MG63 (cell line): ENCODE results near the gene UGDH. TPM values are rescaled to one million over a fixed set of nuclear protein-coding genes. Genes with fewer than 3 reads are reported as not detected.
A peak's percentile ranks its signal among the peaks of the same experiment; 100 is the strongest.
"Not testable (repeated sequence)": the region's sequence is repeated elsewhere in the genome, so short reads cannot be mapped to it uniquely, and the experiment has no call there.

Source experiments
- DNase-seq: peaks from one replicate; pipeline ENCODE4 v3.0.0-alpha.2; 2020
- H3K27me3 ChIP-seq: fragments of 250-450 bp; sonication (Bioruptor Pico); 2 replicates; pipeline ENCODE4 v1.5.1; 2020; ENCODE audit warnings: mild to moderate bottlenecking, moderate library complexity
- H3K36me3 ChIP-seq: fragments of 250-450 bp; sonication (Bioruptor Pico); 2 replicates; pipeline ENCODE4 v1.5.1; 2020; ENCODE audit warnings: mild to moderate bottlenecking, moderate library complexity
- H3K4me3 ChIP-seq: fragments of 250-450 bp; sonication (Bioruptor Pico); 2 replicates; pipeline ENCODE4 v1.5.1; 2020; ENCODE audit warnings: mild to moderate bottlenecking, moderate library complexity
- H3K9me3 ChIP-seq: fragments of 250-450 bp; sonication (Bioruptor Pico); 2 replicates; pipeline ENCODE4 v1.5.1; 2020; ENCODE audit warnings: mild to moderate bottlenecking, moderate library complexity
- total RNA-seq: library from RNA; depleted of rRNA; stranded (reverse); fragments of >200 nt; shearing (Covaris generic); gene quantifications from 2 replicates; pipeline ENCODE4 v1.2.3, GENCODE V29; 2014; ENCODE audit warnings: low replicate concordance; rRNA removed

The UGDH gene
- 62.1 and 72.0 TPM in 2 replicates for total RNA-seq

GRCh38 chr4:39527296-39528060 is at the start of gene UGDH:
TSS of gene UGDH (minus strand) at chr4:39527439. CDS start at chr4:39521512, 5,927 bp downstream.
- peaks cover 2% of the 10 kb centered on the region; the same call in 1 of the 2 replicates for H3K9me3 ChIP-seq
- DNase-seq = peak; percentile 96
- H3K27me3 ChIP-seq = no peaks in the 10 kb centered on the region
- H3K36me3 ChIP-seq = peaks cover 2% of the 10 kb centered on the region; the same call in 1 of the 2 replicates
- peak within 1 kb of the TSS; percentile 73 for H3K4me3 ChIP-seq

GRCh38 chr4:39574946-39575345 is 47.7 kb upstream of the UGDH start:
- no peaks in the 10 kb centered on the region for H3K27me3 ChIP-seq
- DNase-seq = no peak
- H3K4me3 ChIP-seq = no peak overlapping the region
- no peaks in the 10 kb centered on the region for H3K9me3 ChIP-seq
- H3K36me3 ChIP-seq = no peaks in the 10 kb centered on the region

- no peaks in the 10 kb centered on the region for H3K9me3 ChIP-seq
- DNase-seq = no peak
- H3K27me3 ChIP-seq = no peaks in the 10 kb centered on the region
- no peaks in the 10 kb centered on the region for H3K36me3 ChIP-seq
- no peak overlapping the region for H3K4me3 ChIP-seq
Measured at GRCh38 chr4:39571504-39571903, 44.3 kb upstream of the UGDH start.

- no peaks in the 10 kb centered on the region for H3K9me3 ChIP-seq
- H3K36me3 ChIP-seq = no peaks in the 10 kb centered on the region
- H3K27me3 ChIP-seq = no peaks in the 10 kb centered on the region
- H3K4me3 ChIP-seq = no peak overlapping the region
- no peak for DNase-seq
Measured at GRCh38 chr4:39571054-39571453, 43.8 kb upstream of the UGDH start.

- H3K4me3 ChIP-seq = no peak overlapping the region
- H3K9me3 ChIP-seq = no peaks in the 10 kb centered on the region
- DNase-seq = no peak
- no peaks in the 10 kb centered on the region for H3K36me3 ChIP-seq
- no peaks in the 10 kb centered on the region for H3K27me3 ChIP-seq
Measured at GRCh38 chr4:39569209-39569608, 42.0 kb upstream of the UGDH start.

- no peaks in the 10 kb centered on the region for H3K36me3 ChIP-seq
- no peak for DNase-seq
- H3K4me3 ChIP-seq = no peak overlapping the region
- no peaks in the 10 kb centered on the region for H3K9me3 ChIP-seq
- no peaks in the 10 kb centered on the region for H3K27me3 ChIP-seq
Measured at GRCh38 chr4:39568805-39569204, 41.6 kb upstream of the UGDH start.

GRCh38 chr4:39565878-39566600 is 38.8 kb upstream of the UGDH start:
- H3K27me3 ChIP-seq = no peaks in the 10 kb centered on the region
- H3K9me3 ChIP-seq = no peaks in the 10 kb centered on the region
- no peak overlapping the region for H3K4me3 ChIP-seq
- H3K36me3 ChIP-seq = no peaks in the 10 kb centered on the region
- no peak for DNase-seq

GRCh38 chr4:39563346-39563847 is 36.2 kb upstream of the UGDH start:
- H3K27me3 ChIP-seq = no peaks in the 10 kb centered on the region
- DNase-seq = no peak
- H3K9me3 ChIP-seq = no peaks in the 10 kb centered on the region
- no peaks in the 10 kb centered on the region for H3K36me3 ChIP-seq
- H3K4me3 ChIP-seq = no peak overlapping the region

GRCh38 chr4:39562792-39563191 is 35.6 kb upstream of the UGDH start:
- Histone ChIP-seq H3K27me3 (no peaks in the 10 kb centered on the region), H3K36me3 (no peaks in the 10 kb centered on the region), H3K9me3 (no peaks in the 10 kb centered on the region), H3K4me3 (no peak overlapping the region)
- no peak for DNase-seq

- DNase-seq = peak; percentile 35
- no peaks in the 10 kb centered on the region for H3K36me3 ChIP-seq
Measured at GRCh38 chr4:39559626-39560025, 32.4 kb upstream of the UGDH start.

GRCh38 chr4:39555472-39555871 is 28.2 kb upstream of the UGDH start:
- Histone ChIP-seq H3K27me3 (no peaks in the 10 kb centered on the region), H3K36me3 (no peaks in the 10 kb centered on the region)
- DNase-seq = no peak

More at GRCh38 chr4:39559626-39560025, 32.4 kb upstream of the UGDH start:
- no peak overlapping the region for H3K4me3 ChIP-seq
- H3K27me3 ChIP-seq = no peaks in the 10 kb centered on the region
- H3K9me3 ChIP-seq = no peaks in the 10 kb centered on the region

GRCh38 chr4:39548425-39549067 is 21.3 kb upstream of the UGDH start:
- H3K27me3 ChIP-seq = no peaks in the 10 kb centered on the region
- H3K9me3 ChIP-seq = no peaks in the 10 kb centered on the region
- DNase-seq = no peak
- no peak overlapping the region for H3K4me3 ChIP-seq
- no peaks in the 10 kb centered on the region for H3K36me3 ChIP-seq

More at GRCh38 chr4:39555472-39555871, 28.2 kb upstream of the UGDH start:
- H3K4me3 ChIP-seq = no peak overlapping the region
- no peaks in the 10 kb centered on the region for H3K9me3 ChIP-seq

- Histone ChIP-seq H3K36me3 (no peaks in the 10 kb centered on the region), H3K27me3 (no peaks in the 10 kb centered on the region), H3K4me3 (no peak overlapping the region), H3K9me3 (no peaks in the 10 kb centered on the region)
- no peak for DNase-seq
Measured at GRCh38 chr4:39544580-39545315, 17.5 kb upstream of the UGDH start.

- not testable (repeated sequence) for H3K9me3 ChIP-seq, H3K27me3 ChIP-seq, H3K36me3 ChIP-seq, DNase-seq, H3K4me3 ChIP-seq
Measured at GRCh38 chr4:39544080-39544479, 16.8 kb upstream of the UGDH start.

- Histone ChIP-seq H3K9me3 (peaks cover 8% of the 10 kb centered on the region; the same call in 1 of the 2 replicates), H3K4me3 (no peak overlapping the region), H3K36me3 (no peaks in the 10 kb centered on the region), H3K27me3 (no peaks in the 10 kb centered on the region)
- no peak for DNase-seq
Measured at GRCh38 chr4:39543034-39543433, 15.8 kb upstream of the UGDH start.

- no peak for DNase-seq
- Histone ChIP-seq H3K27me3 (no peaks in the 10 kb centered on the region), H3K36me3 (no peaks in the 10 kb centered on the region), H3K4me3 (no peak overlapping the region), H3K9me3 (peaks cover 8% of the 10 kb centered on the region; the same call in 1 of the 2 replicates)
Measured at GRCh38 chr4:39542611-39543012, 15.4 kb upstream of the UGDH start.
